ENCODE measurements around the gene CD74. TPM values are rescaled to one million over a fixed set of nuclear protein-coding genes. Genes with fewer than 3 reads are reported as not detected.
A peak's percentile ranks its signal among the peaks of the same experiment; 100 is the strongest.
"Not testable (repeated sequence)": the region's sequence is repeated elsewhere in the genome, so short reads cannot be mapped to it uniquely, and the experiment has no call there.

CD74 gene
- total RNA-seq, result 100 to 1,000 TPM; 288 to 293 TPM
- 100 to 1,000 TPM; 310 to 415 (median 407) TPM for polyA plus RNA-seq
- total RNA-seq, result 48.4 to 134 (median 93.6) reads per million in 6 experiments

GRCh38 chr5:150412319-150413175 is at the start of gene CD74:
Gene CD74 (minus strand): TSS chr5:150412910. CDS start chr5:150412749, 161 bp downstream.
- H3K27me3 Mint-ChIP-seq, result no peaks in the 10 kb centered on the region
- peak within 1 kb of the TSS; percentile 98 to 100 (median 100) for H3K27ac Mint-ChIP-seq

GRCh38 chr5:150461231-150461630 is 48.5 kb upstream of the CD74 start:
- no peak overlapping the region for H3K4me3 Mint-ChIP-seq
- no peaks in the 10 kb centered on the region for H3K36me3 Mint-ChIP-seq
- POLR2A ChIA-PET, result interaction anchor here (1.0 kb wide), 1 partner anchor 12 kb away, joined by 3 read pairs; the partner anchor contains the start of gene RPS14
- peaks cover 0 to 2% (median 0%) of the 10 kb centered on the region in 5 donors for H3K27me3 Mint-ChIP-seq
- peak in 1 of 10 donors; percentile 33 for DNase-seq
- H3K4me1 Mint-ChIP-seq, result peaks cover 15 to 46% (median 41%) of the 10 kb centered on the region in 4 donors
- ATAC-seq, result no peak
- no peaks in the 10 kb centered on the region for H3K9me3 Mint-ChIP-seq
- H3K27ac Mint-ChIP-seq, result peak overlapping the region in 4 of 10 donors; percentile 31 to 84 (median 42)

More at GRCh38 chr5:150412319-150413175, at the start of gene CD74:
- POLR2A ChIA-PET, result interaction anchor here (0.6 to 5.1 kb wide), 14 partner anchors 10 to 365 kb away, joined by 3 to 56 read pairs (median 4); partner anchors contain the start of genes DCTN4, RBM22 and RPS14
- DNase-seq (peak; percentile 79 to 97 (median 94)), ATAC-seq (peak; percentile 89 to 92)
- Mint-ChIP-seq H3K9me3 (no peaks in the 10 kb centered on the region), H3K4me1 (peaks cover 16 to 72% (median 44%) of the 10 kb centered on the region in 4 donors), H3K36me3 (peaks cover 0 to 9% (median 0%) of the 10 kb centered on the region in 3 donors), H3K4me3 (peak within 1 kb of the TSS; percentile 96 to 100 (median 99))

- H3K27ac Mint-ChIP-seq, result peak overlapping the region in 8 of 10 donors; percentile 32 to 84 (median 60)
- POLR2A ChIA-PET, result interaction anchor here (1.0 kb wide), 1 partner anchor 12 kb away, joined by 3 read pairs; the partner anchor contains the start of gene RPS14
- ATAC-seq (no peak), DNase-seq (no peak)
- H3K36me3 Mint-ChIP-seq, result no peaks in the 10 kb centered on the region
- H3K4me1 Mint-ChIP-seq, result peaks cover 15 to 46% (median 41%) of the 10 kb centered on the region in 4 donors
- peak overlapping the region in 2 of 10 donors; percentile 15 to 71 for H3K4me3 Mint-ChIP-seq
- no peaks in the 10 kb centered on the region for H3K27me3 Mint-ChIP-seq
- no peaks in the 10 kb centered on the region for H3K9me3 Mint-ChIP-seq
Measured at GRCh38 chr5:150460781-150461180, 48.1 kb upstream of the CD74 start.

- peak overlapping the region in 9 of 10 donors; percentile 60 to 94 (median 84) for H3K27ac Mint-ChIP-seq
- peak overlapping the region in 9 of 10 donors; percentile 32 to 59 (median 47) for H3K4me3 Mint-ChIP-seq
- H3K36me3 Mint-ChIP-seq, result no peaks in the 10 kb centered on the region
- peaks cover 15 to 46% (median 41%) of the 10 kb centered on the region in 4 donors for H3K4me1 Mint-ChIP-seq
- H3K9me3 Mint-ChIP-seq, result no peaks in the 10 kb centered on the region
- ATAC-seq, result peak; percentile 93 to 96
- POLR2A ChIA-PET, result interaction anchor here (0.6 to 4.1 kb wide), 4 partner anchors 9 to 832 kb away, joined by 3 to 18 read pairs (median 11); partner anchors contain the start of genes RBM22 and RPS14
- peak; percentile 74 to 91 (median 86) for DNase-seq
- no peaks in the 10 kb centered on the region for H3K27me3 Mint-ChIP-seq
Measured at GRCh38 chr5:150458802-150459557, 46.3 kb upstream of the CD74 start.

GRCh38 chr5:150457562-150458240 is 45.0 kb upstream of the CD74 start:
- no peaks in the 10 kb centered on the region for H3K36me3 Mint-ChIP-seq
- peak overlapping the region; percentile 57 to 93 (median 85) for H3K27ac Mint-ChIP-seq
- POLR2A ChIA-PET, result interaction anchor here (0.6 to 4.1 kb wide), 3 partner anchors 8 to 243 kb away, joined by 3 to 18 read pairs (median 18); partner anchors contain the start of genes RBM22 and RPS14
- peaks cover 15 to 46% (median 41%) of the 10 kb centered on the region in 4 donors for H3K4me1 Mint-ChIP-seq
- H3K9me3 Mint-ChIP-seq, result no peaks in the 10 kb centered on the region
- H3K27me3 Mint-ChIP-seq, result no peaks in the 10 kb centered on the region
- peak overlapping the region in 9 of 10 donors; percentile 7 to 68 (median 55) for H3K4me3 Mint-ChIP-seq
- ATAC-seq (no peak), DNase-seq (no peak)

- Mint-ChIP-seq H3K27me3 (no peaks in the 10 kb centered on the region), H3K4me3 (peak overlapping the region in 9 of 10 donors; percentile 31 to 75 (median 65)), H3K27ac (peak overlapping the region; percentile 58 to 95 (median 88)), H3K36me3 (no peaks in the 10 kb centered on the region), H3K9me3 (no peaks in the 10 kb centered on the region), H3K4me1 (peaks cover 15 to 46% (median 41%) of the 10 kb centered on the region in 4 donors)
- POLR2A ChIA-PET, result interaction anchor here (0.6 to 4.1 kb wide), 5 partner anchors 7 to 243 kb away, joined by 3 to 18 read pairs (median 5); partner anchors contain the start of genes CD74, RBM22 and RPS14
- no peak for ATAC-seq
- DNase-seq, result no peak
Measured at GRCh38 chr5:150457121-150457520, 44.4 kb upstream of the CD74 start.

GRCh38 chr5:150454492-150455229 is 42.0 kb upstream of the CD74 start:
- Mint-ChIP-seq H3K36me3 (no peaks in the 10 kb centered on the region), H3K9me3 (peaks cover 0 to 1% (median 0%) of the 10 kb centered on the region in 9 donors)
- POLR2A ChIA-PET, result no interaction called here

GRCh38 chr5:150454027-150454426 is 41.3 kb upstream of the CD74 start:
- H3K9me3 Mint-ChIP-seq, DNase-seq, POLR2A ChIA-PET, ATAC-seq, H3K4me3 Mint-ChIP-seq, H3K36me3 Mint-ChIP-seq, H3K27me3 Mint-ChIP-seq, H3K27ac Mint-ChIP-seq: not testable (repeated sequence)
- H3K4me1 Mint-ChIP-seq, result peaks cover 9 to 25% (median 21%) of the 10 kb centered on the region in 4 donors

More at GRCh38 chr5:150454492-150455229, 42.0 kb upstream of the CD74 start:
- Mint-ChIP-seq H3K4me1 (peaks cover 13 to 29% (median 26%) of the 10 kb centered on the region in 4 donors), H3K27ac (no peak overlapping the region), H3K4me3 (no peak overlapping the region), H3K27me3 (no peaks in the 10 kb centered on the region)
- ATAC-seq (no peak), DNase-seq (no peak)

- no peak for DNase-seq
- Mint-ChIP-seq H3K36me3 (peaks cover 2 to 12% (median 10%) of the 10 kb centered on the region in 3 donors), H3K27ac (no peak overlapping the region), H3K9me3 (peaks cover 0 to 1% (median 0%) of the 10 kb centered on the region in 9 donors), H3K27me3 (no peaks in the 10 kb centered on the region), H3K4me1 (peaks cover 16 to 31% (median 26%) of the 10 kb centered on the region in 4 donors), H3K4me3 (no peak overlapping the region)
- POLR2A ChIA-PET, result no interaction called here
- ATAC-seq, result no peak
Measured at GRCh38 chr5:150452914-150453313, 40.2 kb upstream of the CD74 start.

GRCh38 chr5:150451594-150451993 is 38.9 kb upstream of the CD74 start:
- Mint-ChIP-seq H3K4me1 (peaks cover 12 to 32% (median 24%) of the 10 kb centered on the region in 4 donors), H3K27me3 (no peaks in the 10 kb centered on the region), H3K9me3 (peaks cover 0 to 1% (median 0%) of the 10 kb centered on the region in 9 donors), H3K27ac (no peak overlapping the region), H3K36me3 (peaks cover 9 to 24% (median 15%) of the 10 kb centered on the region in 3 donors), H3K4me3 (peak overlapping the region in 1 of 10 donors; percentile 7)
- DNase-seq (no peak), ATAC-seq (no peak)
- POLR2A ChIA-PET, result interaction anchor here (0.8 to 2.7 kb wide), 2 partner anchors 40 to 750 kb away, joined by 3 to 56 read pairs; partner anchors contain the start of gene CD74
